ENCODE measurements around the gene AFF2. TPM values are rescaled to one million over a fixed set of nuclear protein-coding genes. Genes with fewer than 3 reads are reported as not detected.
"Not testable (repeated sequence)": the region's sequence is repeated elsewhere in the genome, so short reads cannot be mapped to it uniquely, and the experiment has no call there.

Gene AFF2
- total RNA-seq, 4 donors from 2014 or later = 0.27 to 0.32 TPM; not detected in 2

DNA sequence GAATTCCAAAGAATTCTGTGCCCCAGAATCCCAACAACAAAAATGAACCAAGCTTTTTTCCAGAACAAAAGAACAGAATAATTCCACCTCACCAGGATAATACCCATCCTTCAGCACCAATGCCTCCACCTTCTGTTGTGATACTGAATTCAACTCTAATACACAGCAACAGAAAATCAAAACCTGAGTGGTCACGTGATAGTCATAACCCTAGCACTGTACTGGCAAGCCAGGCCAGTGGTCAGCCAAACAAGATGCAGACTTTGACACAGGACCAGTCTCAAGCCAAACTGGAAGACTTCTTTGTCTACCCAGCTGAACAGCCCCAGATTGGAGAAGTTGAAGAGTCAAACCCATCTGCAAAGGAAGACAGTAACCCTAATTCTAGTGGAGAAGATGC, 161.6 kb downstream of the AFF2 start:
- 47% methylated on average over 1 of the region's 1 CpG; no CpG with 5 or more reads in 1 of the 2 donors for WGBS, 2 donors (ENCODE audit: low coverage in 1 of 2)
- no peaks in the 10 kb centered on the region for H3K36me3 ChIP-seq
- no peak overlapping the region for H3K4me3 ChIP-seq
- in situ Hi-C loops (cut with MboI; ENCODE audit: low pct_ligation_motif_present in 1 of 4, low pct_unique_long_range_greater_than_20kb in 1 of 4, low sequenced_read_pairs in 3 of 4) = no loop called here
- TF ChIP-seq, protein P1, sequence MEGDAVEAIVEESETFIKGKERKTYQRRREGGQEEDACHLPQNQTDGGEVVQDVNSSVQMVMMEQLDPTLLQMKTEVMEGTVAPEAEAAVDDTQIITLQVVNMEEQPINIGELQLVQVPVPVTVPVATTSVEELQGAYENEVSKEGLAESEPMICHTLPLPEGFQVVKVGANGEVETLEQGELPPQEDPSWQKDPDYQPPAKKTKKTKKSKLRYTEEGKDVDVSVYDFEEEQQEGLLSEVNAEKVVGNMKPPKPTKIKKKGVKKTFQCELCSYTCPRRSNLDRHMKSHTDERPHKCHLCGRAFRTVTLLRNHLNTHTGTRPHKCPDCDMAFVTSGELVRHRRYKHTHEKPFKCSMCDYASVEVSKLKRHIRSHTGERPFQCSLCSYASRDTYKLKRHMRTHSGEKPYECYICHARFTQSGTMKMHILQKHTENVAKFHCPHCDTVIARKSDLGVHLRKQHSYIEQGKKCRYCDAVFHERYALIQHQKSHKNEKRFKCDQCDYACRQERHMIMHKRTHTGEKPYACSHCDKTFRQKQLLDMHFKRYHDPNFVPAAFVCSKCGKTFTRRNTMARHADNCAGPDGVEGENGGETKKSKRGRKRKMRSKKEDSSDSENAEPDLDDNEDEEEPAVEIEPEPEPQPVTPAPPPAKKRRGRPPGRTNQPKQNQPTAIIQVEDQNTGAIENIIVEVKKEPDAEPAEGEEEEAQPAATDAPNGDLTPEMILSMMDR (IDR thresholded peaks at IDR 0.05) = no peak
- TF ChIP-seq EP300 (IDR thresholded peaks at IDR 0.05; ENCODE audit: low read depth) = no peak
- no peak for TF ChIP-seq POLR2A (IDR thresholded peaks at IDR 0.05)
- no peak for TF ChIP-seq POLR2AphosphoS5 (IDR thresholded peaks at IDR 0.05)
- H3K27ac ChIP-seq = no peak overlapping the region
- H3K27me3 ChIP-seq = no peaks in the 10 kb centered on the region
- no peak for DNase-seq
- H3K9me3 ChIP-seq = no peaks in the 10 kb centered on the region
- intact Hi-C loops (cut with DNase I; ENCODE audit: low total_unique reads) = no loop called here
- no peaks in the 10 kb centered on the region for H3K4me1 ChIP-seq

DNA sequence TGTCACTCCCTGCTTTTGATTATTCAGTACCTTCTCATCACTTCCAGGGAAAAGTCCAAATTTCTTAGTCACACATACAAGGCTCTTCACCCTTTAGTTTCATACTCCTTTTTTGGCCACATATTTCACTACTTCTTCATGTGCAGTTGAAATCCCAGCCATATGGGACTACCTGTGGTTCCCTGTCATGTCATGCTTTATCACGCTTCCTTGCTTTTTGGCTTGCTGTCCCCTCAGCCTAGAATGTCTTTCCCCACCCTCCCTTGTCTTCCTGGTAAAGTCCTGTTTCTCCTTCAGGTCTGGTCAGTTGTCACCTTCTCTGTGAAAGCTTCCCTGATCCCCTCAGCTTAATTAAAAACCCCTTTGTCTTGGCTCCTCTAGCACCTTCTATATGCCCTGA, 163.8 kb downstream of the AFF2 start:
- Histone ChIP-seq H3K27me3 (no peaks in the 10 kb centered on the region), H3K27ac (no peak overlapping the region), H3K9me3 (no peaks in the 10 kb centered on the region), H3K4me3 (no peak overlapping the region), H3K36me3 (no peaks in the 10 kb centered on the region), H3K4me1 (no peaks in the 10 kb centered on the region)
- TF ChIP-seq EP300 (IDR thresholded peaks at IDR 0.05; ENCODE audit: low read depth) = no peak
- TF ChIP-seq POLR2AphosphoS5 (IDR thresholded peaks at IDR 0.05) = no peak
- TF ChIP-seq POLR2A (IDR thresholded peaks at IDR 0.05) = no peak
- TF ChIP-seq, protein P1 (IDR thresholded peaks at IDR 0.05) = no peak
- in situ Hi-C loops (cut with MboI; ENCODE audit: low pct_ligation_motif_present in 1 of 4, low pct_unique_long_range_greater_than_20kb in 1 of 4, low sequenced_read_pairs in 3 of 4) = no loop called here
- DNase-seq = no peak
- intact Hi-C loops (cut with DNase I; ENCODE audit: low total_unique reads) = no loop called here
- WGBS, 2 donors (ENCODE audit: low coverage in 1 of 2) = 80 to 89% methylated on average over 1 of the region's 1 CpG

DNA sequence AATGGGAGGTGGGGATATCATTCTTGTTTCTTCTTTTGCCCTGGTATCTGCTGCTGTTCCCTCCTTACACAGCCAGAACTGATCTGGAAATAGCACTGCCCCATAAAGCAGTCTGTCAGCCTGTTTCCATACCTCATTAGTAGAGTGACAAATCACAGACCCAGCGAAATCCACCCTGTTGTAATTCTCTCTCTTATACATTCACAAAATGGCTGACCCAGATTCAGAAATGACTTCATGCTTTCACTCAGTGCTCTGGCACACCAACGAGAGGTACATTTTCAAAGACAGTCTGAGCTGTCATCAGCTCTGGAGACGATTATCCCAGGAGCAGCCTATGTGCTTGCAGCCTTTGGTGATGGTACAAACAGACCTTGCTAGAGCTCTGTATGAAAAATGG, 164.6 kb downstream of the AFF2 start:
- in situ Hi-C loops (cut with MboI; ENCODE audit: low pct_ligation_motif_present in 1 of 4, low pct_unique_long_range_greater_than_20kb in 1 of 4, low sequenced_read_pairs in 3 of 4) = no loop called here
- intact Hi-C loops (cut with DNase I; ENCODE audit: low total_unique reads) = no loop called here
- H3K27me3 ChIP-seq = no peaks in the 10 kb centered on the region
- TF ChIP-seq, protein P1 (IDR thresholded peaks at IDR 0.05) = no peak
- TF ChIP-seq POLR2AphosphoS5 (IDR thresholded peaks at IDR 0.05) (no peak), EP300 (IDR thresholded peaks at IDR 0.05; ENCODE audit: low read depth) (no peak), POLR2A (IDR thresholded peaks at IDR 0.05) (no peak)
- H3K4me3 ChIP-seq = no peak overlapping the region
- 58% methylated on average over 3 of the region's 3 CpGs; no CpG with 5 or more reads in 1 of the 2 donors for WGBS, 2 donors (ENCODE audit: low coverage in 1 of 2)
- no peak for DNase-seq
- H3K4me1 ChIP-seq = no peaks in the 10 kb centered on the region
- no peak overlapping the region for H3K27ac ChIP-seq
- H3K9me3 ChIP-seq = no peaks in the 10 kb centered on the region
- H3K36me3 ChIP-seq = no peaks in the 10 kb centered on the region

DNA sequence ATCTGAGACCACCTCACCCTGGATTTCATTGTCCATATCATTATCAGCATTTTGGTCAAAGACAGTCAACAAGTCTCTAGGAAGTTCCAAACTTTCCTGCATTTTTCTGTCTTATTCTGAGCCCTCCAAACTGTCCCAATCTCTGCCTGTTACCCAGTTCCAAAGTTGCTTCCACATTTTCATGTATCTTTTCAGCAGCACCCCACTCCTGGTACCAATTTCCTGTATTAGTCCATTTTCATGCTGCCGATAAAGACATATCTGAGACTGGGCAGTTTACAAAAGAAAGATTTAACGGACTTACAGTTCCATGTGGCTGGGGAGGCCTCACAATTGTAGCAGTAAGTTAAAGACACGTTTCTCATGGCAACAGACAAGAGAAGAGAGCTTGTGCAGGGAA, 168.8 kb downstream of the AFF2 start:
- H3K36me3 ChIP-seq; H3K27ac ChIP-seq; H3K9me3 ChIP-seq; DNase-seq; H3K4me3 ChIP-seq; H3K27me3 ChIP-seq; in situ Hi-C loops (cut with MboI; ENCODE audit: low pct_ligation_motif_present in 1 of 4, low pct_unique_long_range_greater_than_20kb in 1 of 4, low sequenced_read_pairs in 3 of 4); H3K4me1 ChIP-seq; intact Hi-C loops (cut with DNase I; ENCODE audit: low total_unique reads): not testable (repeated sequence)
- WGBS, 2 donors (ENCODE audit: low coverage in 1 of 2) = 71% methylated on average over 3 of the region's 3 CpGs; no CpG with 5 or more reads in 1 of the 2 donors

DNA sequence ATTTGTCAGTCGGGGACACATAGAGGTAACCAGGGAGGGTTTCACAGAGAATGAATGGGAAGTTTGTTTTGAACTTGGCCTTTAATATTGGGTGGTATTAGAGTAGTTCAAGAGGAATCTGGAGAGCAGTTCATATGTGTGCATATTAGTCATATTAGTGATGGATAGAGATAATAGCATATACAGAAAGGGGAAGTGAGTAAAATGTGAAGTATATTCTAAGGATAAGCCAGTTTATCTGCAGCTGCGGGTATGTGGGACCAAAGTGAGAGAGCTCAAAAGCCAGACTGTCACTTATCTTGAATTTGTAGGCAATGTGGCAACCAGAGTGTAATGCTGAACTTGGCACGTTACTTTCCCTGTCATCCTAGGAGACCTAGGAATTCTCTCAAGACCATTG, 169.9 kb downstream of the AFF2 start:
- Histone ChIP-seq H3K27ac (no peak overlapping the region), H3K4me3 (no peak overlapping the region), H3K36me3 (no peaks in the 10 kb centered on the region), H3K27me3 (no peaks in the 10 kb centered on the region), H3K4me1 (no peaks in the 10 kb centered on the region), H3K9me3 (no peaks in the 10 kb centered on the region)
- in situ Hi-C loops (cut with MboI; ENCODE audit: low pct_ligation_motif_present in 1 of 4, low pct_unique_long_range_greater_than_20kb in 1 of 4, low sequenced_read_pairs in 3 of 4) (no loop called here), intact Hi-C loops (cut with DNase I; ENCODE audit: low total_unique reads) (no loop called here)
- 77 to 84% methylated on average over 2 to 3 of the region's 3 CpGs for WGBS, 2 donors (ENCODE audit: low coverage in 1 of 2)
- no peak for DNase-seq
- TF ChIP-seq, protein P1 (IDR thresholded peaks at IDR 0.05) = no peak
- TF ChIP-seq POLR2A (IDR thresholded peaks at IDR 0.05) = no peak
